Panc1 (cell line): ENCODE data around the gene TMEM107. TPM values are rescaled to one million over a fixed set of nuclear protein-coding genes. Genes with fewer than 3 reads are reported as not detected.

Experiments
- ATAC-seq: fragments of 200-7000 bp; cut with Tn5 transposase; 2 replicates; pipeline ENCODE4 v1.9.1; 2020; ENCODE audit warnings: mild to moderate bottlenecking, moderate library complexity
- BruUV-seq: library from RNA; stranded (reverse); fragments of 400-500 nt; replicated peaks from 2 replicates; lab custom pipeline; 2021; lab: Mats Ljungman, UMichigan
- CTCF ChIA-PET: fragments of 300-600 bp; sonication (Branson Sonifier 250); formaldehyde crosslinking; loops from one replicate; lab custom pipeline; 2022; ENCODE audit warnings: antibody characterized with exemption; lab: Charles Lee
- POLR2A ChIA-PET: fragments of 300-600 bp; sonication (Branson Sonifier 250); formaldehyde crosslinking; loops from one replicate; lab custom pipeline; 2022; ENCODE audit warnings: antibody characterized with exemption; lab: Charles Lee
- DNase-seq: peaks from one replicate; pipeline ENCODE4 v3.0.0-alpha.2; 2010; ENCODE audit warnings: low read depth, low spot score
- H3K27ac ChIP-seq: 2 replicates; pipeline ENCODE4 v1.5.1; 2011; ENCODE audit warnings: mild to moderate bottlenecking, low read length, inconsistent platforms
- H3K27me3 ChIP-seq: fragments of 200-500 bp; sonication (Bioruptor generic); 2 replicates; pipeline ENCODE4 v1.6.0; 2014; ENCODE audit warnings: low read length, inconsistent platforms; ENCODE audit not compliant: control insufficient read depth, insufficient read depth
- H3K36me3 ChIP-seq: fragments of 200-500 bp; sonication (Bioruptor generic); 2 replicates; pipeline ENCODE4 v1.5.1; 2014; ENCODE audit warnings: inconsistent platforms, mild to moderate bottlenecking, low read length, moderate library complexity; ENCODE audit not compliant: control insufficient read depth, insufficient read depth
- H3K4me1 ChIP-seq: 2 replicates; pipeline ENCODE4 v1.5.1; 2011; ENCODE audit warnings: inconsistent platforms, mild to moderate bottlenecking, low read length, moderate library complexity; ENCODE audit not compliant: control insufficient read depth, insufficient read depth
- H3K4me3 ChIP-seq, 2 experiments: 2 replicates each; pipeline ENCODE4 v1.5.1; 2011 to 2012; ENCODE audit warnings: low read depth in 2 of 2, low read length in 2 of 2, mild to moderate bottlenecking in 2 of 2, inconsistent platforms in 1 of 2, moderate library complexity in 1 of 2
- H3K9me3 ChIP-seq: fragments of 200-500 bp; sonication (Bioruptor generic); 2 replicates; pipeline ENCODE4 v1.5.1; 2014; ENCODE audit warnings: low read depth, mild to moderate bottlenecking, inconsistent platforms, low read length, moderate library complexity; ENCODE audit not compliant: control insufficient read depth, insufficient read depth
- CTCF ChIP-seq: fragments of 450-650 bp; IDR thresholded peaks from 2 replicates; pipeline ENCODE4 v1.5.1; 2017; ENCODE audit warnings: mild to moderate bottlenecking
- POLR2AphosphoS5 ChIP-seq: IDR thresholded peaks from 2 replicates; pipeline ENCODE4 v1.6.1; 2012; ENCODE audit warnings: mild to moderate bottlenecking, low read depth, low read length, moderate library complexity
- SIN3A ChIP-seq: IDR thresholded peaks from 2 replicates; pipeline ENCODE4 v1.6.1; 2012; ENCODE audit warnings: low read depth, mild to moderate bottlenecking, low read length, moderate library complexity, borderline replicate concordance; ENCODE audit not compliant: insufficient read depth
- TCF7L2 ChIP-seq: IDR thresholded peaks from 2 replicates; pipeline ENCODE4 v1.6.1; 2011; ENCODE audit warnings: mild to moderate bottlenecking, low read depth, low read length, inconsistent platforms
- in situ Hi-C: cut with HindIII; loops from 2 replicates; pipeline ENCODE4 v1.10.0; 2016; ENCODE audit warnings: low sequenced_read_pairs, low pct_unique_long_range_greater_than_20kb
- intact Hi-C: fragments of 100-400 bp; cut with micrococcal nuclease; formaldehyde crosslinking; loops from one replicate; pipeline ENCODE4 v1.10.0; 2022; ENCODE audit not compliant: unreplicated experiment
- total RNA-seq: library from RNA; stranded (reverse); gene quantifications from one replicate; pipeline ENCODE4 v1.2.1, GENCODE V29; 2021; ENCODE audit not compliant: unreplicated experiment
- TF ChIP-seq, protein P1 (sequence below), 2 experiments: IDR thresholded peaks; 2 replicates each; pipeline ENCODE4 v1.6.1; 2011 to 2012; ENCODE audit warnings: low read depth in 2 of 2, control low read depth in 1 of 2, low read length in 1 of 2, mild to moderate bottlenecking in 1 of 2, moderate library complexity in 1 of 2; ENCODE audit not compliant: insufficient read depth in 1 of 2

Gene TMEM107
- total RNA-seq, 1 experiment from 2014 or later: 10.6 TPM

DNA sequence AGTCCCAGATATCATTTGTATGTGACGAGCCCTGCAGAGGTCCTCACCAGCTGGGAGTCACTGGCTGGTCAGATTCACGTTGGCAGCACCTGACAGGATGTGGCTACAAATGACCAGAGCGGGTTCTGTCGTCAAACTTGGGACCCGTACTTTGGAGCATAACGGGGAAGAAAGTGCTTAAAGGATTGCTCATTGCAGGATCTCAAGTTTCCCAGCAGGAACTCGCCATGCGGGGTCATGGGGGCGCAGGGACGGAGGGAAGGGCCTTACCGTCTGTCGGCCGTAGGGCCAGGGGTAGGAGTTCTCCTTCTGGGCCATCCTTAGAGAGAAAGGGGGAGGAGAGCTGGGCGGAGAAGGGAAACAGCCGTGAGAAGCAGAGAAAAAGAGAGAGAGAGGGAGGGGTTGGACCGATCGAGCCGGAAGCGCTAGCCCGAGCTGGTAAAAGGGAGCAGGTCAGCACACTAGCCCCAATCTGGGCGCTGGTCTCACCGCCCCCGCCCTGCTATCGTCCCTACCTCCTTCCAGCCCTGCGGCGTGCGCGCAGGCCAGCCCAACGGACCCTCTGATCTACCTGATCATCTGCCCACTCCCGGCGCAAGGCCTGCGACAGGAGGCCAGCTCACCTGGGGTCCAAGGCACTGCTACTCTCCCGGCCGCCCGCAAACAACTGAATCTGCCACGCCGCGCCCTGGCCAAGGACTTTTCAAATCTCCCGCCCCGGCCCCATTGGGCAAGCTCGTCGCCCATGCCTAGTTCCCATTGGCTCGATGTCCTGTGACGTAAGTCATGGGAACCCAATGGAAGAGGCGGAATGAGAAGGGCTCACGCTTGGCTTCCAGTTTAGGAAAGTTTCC lies 34.0 kb upstream of the TMEM107 start, which contains the start of gene AURKB:
AURKB (minus strand) TSS at position 669 of the 854 bp plus-strand sequence; CDS start at position 318, 351 bp downstream.
- intact Hi-C loops (no loop called here), in situ Hi-C loops (no loop called here)
- TF ChIP-seq, protein P1, sequence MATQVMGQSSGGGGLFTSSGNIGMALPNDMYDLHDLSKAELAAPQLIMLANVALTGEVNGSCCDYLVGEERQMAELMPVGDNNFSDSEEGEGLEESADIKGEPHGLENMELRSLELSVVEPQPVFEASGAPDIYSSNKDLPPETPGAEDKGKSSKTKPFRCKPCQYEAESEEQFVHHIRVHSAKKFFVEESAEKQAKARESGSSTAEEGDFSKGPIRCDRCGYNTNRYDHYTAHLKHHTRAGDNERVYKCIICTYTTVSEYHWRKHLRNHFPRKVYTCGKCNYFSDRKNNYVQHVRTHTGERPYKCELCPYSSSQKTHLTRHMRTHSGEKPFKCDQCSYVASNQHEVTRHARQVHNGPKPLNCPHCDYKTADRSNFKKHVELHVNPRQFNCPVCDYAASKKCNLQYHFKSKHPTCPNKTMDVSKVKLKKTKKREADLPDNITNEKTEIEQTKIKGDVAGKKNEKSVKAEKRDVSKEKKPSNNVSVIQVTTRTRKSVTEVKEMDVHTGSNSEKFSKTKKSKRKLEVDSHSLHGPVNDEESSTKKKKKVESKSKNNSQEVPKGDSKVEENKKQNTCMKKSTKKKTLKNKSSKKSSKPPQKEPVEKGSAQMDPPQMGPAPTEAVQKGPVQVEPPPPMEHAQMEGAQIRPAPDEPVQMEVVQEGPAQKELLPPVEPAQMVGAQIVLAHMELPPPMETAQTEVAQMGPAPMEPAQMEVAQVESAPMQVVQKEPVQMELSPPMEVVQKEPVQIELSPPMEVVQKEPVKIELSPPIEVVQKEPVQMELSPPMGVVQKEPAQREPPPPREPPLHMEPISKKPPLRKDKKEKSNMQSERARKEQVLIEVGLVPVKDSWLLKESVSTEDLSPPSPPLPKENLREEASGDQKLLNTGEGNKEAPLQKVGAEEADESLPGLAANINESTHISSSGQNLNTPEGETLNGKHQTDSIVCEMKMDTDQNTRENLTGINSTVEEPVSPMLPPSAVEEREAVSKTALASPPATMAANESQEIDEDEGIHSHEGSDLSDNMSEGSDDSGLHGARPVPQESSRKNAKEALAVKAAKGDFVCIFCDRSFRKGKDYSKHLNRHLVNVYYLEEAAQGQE (IDR thresholded peaks at IDR 0.05; ENCODE audit: insufficient read depth in 1 of 2, low read depth in 2 of 2, low read length in 1 of 2): 0 out of 4 replicates have a peak, but pooled peaks of 1 of the 2 experiments have one; percentile 33
- peak; percentile 96 for TF ChIP-seq POLR2AphosphoS5
- 0 out of 2 replicates have a peak, but pooled peaks have one; percentile 30 for TF ChIP-seq TCF7L2
- no peak for TF ChIP-seq CTCF
- peak; percentile 99 for TF ChIP-seq SIN3A
- Histone ChIP-seq H3K27ac (peak within 1 kb of the TSS; percentile 93), H3K36me3 (peaks cover 4% of the 10 kb centered on the region), H3K4me1 (peaks cover 18% of the 10 kb centered on the region), H3K9me3 (no peaks in the 10 kb centered on the region), H3K27me3 (no peaks in the 10 kb centered on the region), H3K4me3 (peak within 1 kb of the TSS; percentile 75 to 84)
- ATAC-seq: peak; percentile 97
- CTCF ChIA-PET: interaction anchor here (1.2 kb wide), 1 partner anchor 154 kb away, joined by 5 read pairs; no protein-coding TSS in a partner anchor
- POLR2A ChIA-PET: interaction anchor here (0.6 to 1.2 kb wide), 5 partner anchors 11 to 38 kb away, joined by 3 to 6 read pairs (median 3); partner anchors contain the start of genes CTC1 and PFAS
- BruUV-seq: TSS peak; percentile 95
- DNase-seq: peak; percentile 87

GRCh38 chr17:8206536-8206935 lies 30.4 kb upstream of the TMEM107 start:
- H3K9me3 ChIP-seq: no peaks in the 10 kb centered on the region
- no peaks in the 10 kb centered on the region for H3K27me3 ChIP-seq
- DNase-seq (no peak), ATAC-seq (no peak)
- H3K36me3 ChIP-seq: peaks cover 4% of the 10 kb centered on the region
- H3K4me3 ChIP-seq: no peak overlapping the region
- intact Hi-C loops (no loop called here), in situ Hi-C loops (no loop called here)
- peaks cover 17% of the 10 kb centered on the region for H3K4me1 ChIP-seq
- BruUV-seq: no TSS peak
- ChIA-PET CTCF (no interaction called here), POLR2A (interaction anchor here (0.6 kb wide), 1 partner anchor 135 kb away, joined by 10 read pairs; no protein-coding TSS in a partner anchor)
- no peak for TF ChIP-seq CTCF
- TF ChIP-seq TCF7L2: no peak
- TF ChIP-seq, protein P1 (IDR thresholded peaks at IDR 0.05; ENCODE audit: insufficient read depth in 1 of 2, low read depth in 2 of 2, low read length in 1 of 2): no peak
- no peak overlapping the region for H3K27ac ChIP-seq
